VCaP (cell line): ENCODE results near the gene SULF2.

ENCODE experiments used
- H3K27ac ChIP-seq: fragments of 450-650 bp; 2 replicates; pipeline ENCODE4 v1.5.1; 2017
- CTCF ChIP-seq: fragments of 450-650 bp; conservative IDR thresholded peaks from 2 replicates; pipeline ENCODE4 v1.5.1; 2017; ENCODE audit warnings: mild to moderate bottlenecking, moderate library complexity

Gene SULF2

GRCh38 chr20:47699818-47700217 lies 85.5 kb downstream of the SULF2 start:
- TF ChIP-seq CTCF, result no peak
- no peak overlapping the region for H3K27ac ChIP-seq

GRCh38 chr20:47698142-47698541 lies 87.1 kb downstream of the SULF2 start:
- no peak for TF ChIP-seq CTCF
- H3K27ac ChIP-seq, result no peak overlapping the region

DNA sequence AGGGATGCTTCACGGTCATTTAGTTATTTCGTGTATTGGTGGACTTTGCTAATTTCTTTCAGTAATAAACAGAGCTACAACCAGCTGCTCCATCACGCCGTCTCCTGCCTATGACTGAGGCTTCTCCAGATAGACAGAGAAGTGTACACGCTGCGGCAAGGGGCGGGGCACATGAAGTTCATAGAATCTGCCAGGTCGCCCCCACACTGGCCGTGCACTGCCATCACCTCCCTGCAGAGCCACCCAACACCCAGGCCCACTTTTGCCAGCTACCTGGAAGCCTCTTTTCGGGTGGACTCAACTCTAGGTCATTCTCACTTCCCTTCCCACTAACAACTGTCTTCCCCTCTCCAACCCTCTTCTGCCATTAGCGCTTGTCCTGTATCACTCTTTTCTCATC lies 88.4 kb downstream of the SULF2 start:
- H3K27ac ChIP-seq, result no peak overlapping the region
- TF ChIP-seq CTCF, result no peak

- no peak overlapping the region for H3K27ac ChIP-seq
- TF ChIP-seq CTCF, result no peak
Measured at GRCh38 chr20:47694021-47694818, 91.1 kb downstream of the SULF2 start.

DNA sequence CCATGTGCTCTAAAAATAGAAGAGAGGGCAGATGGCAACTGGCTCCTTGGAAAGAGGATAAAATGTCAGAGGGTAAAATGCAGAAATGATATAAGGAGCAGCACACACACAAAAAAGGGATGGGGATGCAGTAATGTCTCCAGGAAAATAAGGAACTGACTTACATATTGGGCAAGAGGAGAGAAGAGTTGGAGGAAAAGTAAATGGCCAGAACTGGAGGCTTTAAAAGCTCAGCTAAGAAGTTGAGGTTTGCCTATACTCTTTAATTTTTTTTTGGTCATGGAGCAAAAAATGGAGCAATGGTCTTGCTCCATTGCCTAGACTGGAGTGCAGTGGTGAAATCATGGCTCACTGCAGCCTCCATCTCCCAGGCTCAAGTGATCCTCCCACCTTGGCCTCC lies 93.7 kb downstream of the SULF2 start:
- no peak overlapping the region for H3K27ac ChIP-seq
- TF ChIP-seq CTCF, result no peak

- no peak for TF ChIP-seq CTCF
- no peak overlapping the region for H3K27ac ChIP-seq
Measured at GRCh38 chr20:47689731-47690130, 95.5 kb downstream of the SULF2 start.

- TF ChIP-seq CTCF, result no peak
- no peak overlapping the region for H3K27ac ChIP-seq
Measured at GRCh38 chr20:47688385-47689381, 96.6 kb downstream of the SULF2 start.
